Mucosa of descending colon (tissue), 3 donors: Measurements from ENCODE around the gene GPX5. TPM values are rescaled to one million over a fixed set of nuclear protein-coding genes. Genes with fewer than 3 reads are reported as not detected.
"Not testable (repeated sequence)": the region's sequence is repeated elsewhere in the genome, so short reads cannot be mapped to it uniquely, and the experiment has no call there.

ENCODE experiments used
- ATAC-seq: fragments of 200-7000 bp; cut with Tn5 transposase; one replicate; pipeline ENCODE4 v1.9.1; 2020; ENCODE audit warnings: mild to moderate bottlenecking, moderate library complexity
- DNase-seq, 3 donors: peaks; one replicate each; pipeline ENCODE4 v3.0.0-alpha.2; 2020
- H3K36me3 ChIP-seq: fragments of 200-600 bp; one replicate; pipeline ENCODE4 v1.8.0; 2021; ENCODE audit warnings: low read depth, mild to moderate bottlenecking
- H3K4me1 ChIP-seq: fragments of 200-600 bp; one replicate; pipeline ENCODE4 v1.8.0; 2021; ENCODE audit warnings: low read depth, mild to moderate bottlenecking
- H3K4me3 ChIP-seq: fragments of 200-600 bp; one replicate; pipeline ENCODE4 v1.8.0; 2021; ENCODE audit warnings: mild to moderate bottlenecking
- H3K9me3 ChIP-seq: fragments of 200-600 bp; one replicate; pipeline ENCODE4 v1.8.0; 2021; ENCODE audit warnings: mild to moderate bottlenecking
- CTCF ChIP-seq: fragments of 200-600 bp; IDR thresholded peaks from one replicate; pipeline ENCODE4 v1.8.0; 2022; ENCODE audit warnings: antibody characterized with exemption, mild to moderate bottlenecking
- intact Hi-C, 2 donors: fragments of 100-400 bp; cut with DNase I in 1 of 2; cut with micrococcal nuclease in 1 of 2; formaldehyde crosslinking; loops; one replicate each; pipeline versions ENCODE4 v1.11.0 to v1.11.1; 2022; cut with DNase I, micrococcal nuclease
- total RNA-seq, 3 donors: library from RNA; stranded (reverse); fragmentation: NEBNext Ultra II Directional in 2 of 3; extraction: Animal tissue kit (Norgen Biotek cat#: 25700) in 2 of 3; gene quantifications; one replicate each; pipeline versions ENCODE4 v1.2.1 to v1.2.4, GENCODE V29; 2021 to 2023
- donor health status: DM: no; HTN: no; CAD: no; lungs with moderate emphysema.
- donor health status: DM: no; HTN: no; CAD: no.
- donor health status: DM: no; HTN: yes; CAD: no.

Gene GPX5
- total RNA-seq, 3 donors from 2014 or later = not detected

- ATAC-seq = no peak
- intact Hi-C loops = no loop called here
- no peak overlapping the region for H3K4me3 ChIP-seq
These were observed 19.9 kb upstream of the GPX5 start for GRCh38 chr6:28505733-28506132.

GRCh38 chr6:28506807-28507475 is 18.7 kb upstream of the GPX5 start:
- no peak for ATAC-seq
- intact Hi-C loops = no loop called here
- H3K4me1 ChIP-seq = no peaks in the 10 kb centered on the region
- no peak for TF ChIP-seq CTCF
- no peaks in the 10 kb centered on the region for H3K9me3 ChIP-seq
- no peak overlapping the region for H3K4me3 ChIP-seq
- no peak for DNase-seq
- H3K36me3 ChIP-seq = no peaks in the 10 kb centered on the region

More at GRCh38 chr6:28505733-28506132, 19.9 kb upstream of the GPX5 start:
- TF ChIP-seq CTCF = no peak
- no peaks in the 10 kb centered on the region for H3K9me3 ChIP-seq
- H3K4me1 ChIP-seq = no peaks in the 10 kb centered on the region
- no peaks in the 10 kb centered on the region for H3K36me3 ChIP-seq
- no peak for DNase-seq

GRCh38 chr6:28511628-28512300 is 13.9 kb upstream of the GPX5 start:
- Histone ChIP-seq H3K36me3 (no peaks in the 10 kb centered on the region), H3K4me3 (no peak overlapping the region), H3K4me1 (no peaks in the 10 kb centered on the region), H3K9me3 (no peaks in the 10 kb centered on the region)
- no peak for TF ChIP-seq CTCF
- no peak for ATAC-seq
- DNase-seq = no peak
- intact Hi-C loops = no loop called here

- H3K36me3 ChIP-seq, H3K9me3 ChIP-seq, intact Hi-C loops, H3K4me1 ChIP-seq, DNase-seq, ATAC-seq, H3K4me3 ChIP-seq: not testable (repeated sequence)
These were observed 13.3 kb upstream of the GPX5 start for GRCh38 chr6:28512387-28512786.

GRCh38 chr6:28515676-28516075 is 10.0 kb upstream of the GPX5 start, which contains the start of gene GPX6:
TSS of gene GPX6 (minus strand) at chr6:28515793. CDS start at chr6:28515743, 50 bp downstream.
- intact Hi-C loops = no loop called here
- DNase-seq (no peak), ATAC-seq (no peak)
- Histone ChIP-seq H3K4me1 (no peaks in the 10 kb centered on the region), H3K9me3 (no peaks in the 10 kb centered on the region), H3K4me3 (no peak within 1 kb of the TSS), H3K36me3 (no peaks in the 10 kb centered on the region)
- TF ChIP-seq CTCF = no peak

GRCh38 chr6:28517964-28518363 is 7.7 kb upstream of the GPX5 start:
- DNase-seq (no peak), ATAC-seq (no peak)
- Histone ChIP-seq H3K9me3 (no peaks in the 10 kb centered on the region), H3K36me3 (no peaks in the 10 kb centered on the region), H3K4me3 (no peak overlapping the region), H3K4me1 (no peaks in the 10 kb centered on the region)
- no peak for TF ChIP-seq CTCF
- intact Hi-C loops = no loop called here
